ENCODE results near the gene ARSG.
"Not testable (repeated sequence)": the region's sequence is repeated elsewhere in the genome, so short reads cannot be mapped to it uniquely, and the experiment has no call there.

The ARSG gene

DNA sequence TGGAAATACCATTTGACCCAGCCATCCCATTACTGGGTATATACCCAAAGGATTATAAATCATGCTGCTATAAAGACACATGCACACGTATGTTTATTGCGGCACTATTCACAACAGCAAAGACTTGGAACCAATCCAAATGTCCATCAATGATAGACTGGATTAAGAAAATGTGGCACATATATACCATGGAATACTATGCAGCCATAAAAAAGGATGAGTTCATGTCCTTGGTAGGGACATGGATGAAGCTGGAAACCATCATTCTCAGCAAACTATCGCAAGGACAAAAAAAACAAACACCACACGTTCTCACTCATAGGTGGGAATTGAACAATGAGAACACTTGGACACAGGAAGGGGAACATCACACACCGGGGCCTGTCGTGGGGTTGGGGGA is 9.3 kb upstream of the ARSG start:
- H3K27ac ChIP-seq (ENCODE audit: low read depth, low read length); H3K4me1 ChIP-seq (ENCODE audit: control insufficient read depth, insufficient read depth, low read length); H3K27me3 ChIP-seq (ENCODE audit: control insufficient read depth, insufficient read depth, low read length); H3K9ac ChIP-seq (ENCODE audit: low read length); H3K36me3 ChIP-seq (ENCODE audit: control insufficient read depth, insufficient read depth, low read length); H3K4me3 ChIP-seq (ENCODE audit: low read depth, low read length): not testable (repeated sequence)
- H3K9me3 ChIP-seq (ENCODE audit: control insufficient read depth, insufficient read depth, low read depth, low read length): peaks cover 15% of the 10 kb centered on the region

- H3K4me3 ChIP-seq (ENCODE audit: low read depth, low read length): no peak overlapping the region
- peaks cover 44% of the 10 kb centered on the region for H3K27me3 ChIP-seq (ENCODE audit: control insufficient read depth, insufficient read depth, low read length)
- no peak overlapping the region for H3K9ac ChIP-seq (ENCODE audit: low read length)
- H3K36me3 ChIP-seq (ENCODE audit: control insufficient read depth, insufficient read depth, low read length): no peaks in the 10 kb centered on the region
- H3K4me1 ChIP-seq (ENCODE audit: control insufficient read depth, insufficient read depth, low read length): peaks cover 26% of the 10 kb centered on the region
- no peaks in the 10 kb centered on the region for H3K9me3 ChIP-seq (ENCODE audit: control insufficient read depth, insufficient read depth, low read depth, low read length)
- H3K27ac ChIP-seq (ENCODE audit: low read depth, low read length): no peak overlapping the region
Observed at GRCh38 chr17:68288375-68288774, 2.9 kb upstream of the ARSG start.

DNA sequence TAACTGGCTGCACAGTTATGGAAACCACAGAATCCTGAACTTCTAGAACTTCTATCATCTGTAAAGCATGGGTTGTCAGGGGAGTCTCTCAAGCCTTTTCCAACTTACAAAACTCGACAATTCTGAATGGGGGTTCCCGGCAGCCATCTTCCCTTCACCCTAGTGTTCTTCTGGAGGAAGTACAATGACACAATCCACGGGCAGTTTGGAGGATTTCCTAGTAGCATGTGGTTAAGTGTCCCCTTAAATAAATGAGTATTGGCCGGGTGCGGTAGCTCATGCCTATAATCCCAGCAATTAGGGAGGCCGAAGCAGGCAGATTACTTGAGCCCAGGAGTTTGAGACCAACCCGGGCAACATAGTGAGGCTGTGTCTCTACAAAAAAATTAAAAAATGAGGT is 2.5 kb upstream of the ARSG start:
- H3K9me3 ChIP-seq (ENCODE audit: control insufficient read depth, insufficient read depth, low read depth, low read length): no peaks in the 10 kb centered on the region
- H3K9ac ChIP-seq (ENCODE audit: low read length): no peak overlapping the region
- no peak overlapping the region for H3K4me3 ChIP-seq (ENCODE audit: low read depth, low read length)
- H3K36me3 ChIP-seq (ENCODE audit: control insufficient read depth, insufficient read depth, low read length): no peaks in the 10 kb centered on the region
- H3K27me3 ChIP-seq (ENCODE audit: control insufficient read depth, insufficient read depth, low read length): peaks cover 48% of the 10 kb centered on the region
- H3K27ac ChIP-seq (ENCODE audit: low read depth, low read length): no peak overlapping the region
- peaks cover 30% of the 10 kb centered on the region for H3K4me1 ChIP-seq (ENCODE audit: control insufficient read depth, insufficient read depth, low read length)

- H3K9ac ChIP-seq (ENCODE audit: low read length): no peak overlapping the region
Observed at GRCh38 chr17:68289473-68289872, 1.8 kb upstream of the ARSG start.

DNA sequence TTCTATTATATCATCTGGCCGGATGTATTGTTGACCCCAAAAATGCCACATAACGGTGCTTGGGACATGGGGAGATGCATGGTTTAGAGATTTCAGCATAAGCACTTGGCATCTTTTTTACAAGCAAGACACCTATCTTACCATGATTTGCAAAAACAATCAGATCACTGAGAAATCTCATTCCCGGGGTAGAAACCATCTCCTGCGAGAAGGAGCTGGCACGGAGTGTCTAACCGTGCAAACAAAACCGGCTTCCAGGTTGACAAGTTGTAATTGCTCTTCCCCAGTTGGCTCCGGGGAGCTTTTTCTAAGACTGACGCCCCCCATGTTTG is 1.4 kb upstream of the ARSG start:
- H3K36me3 ChIP-seq (ENCODE audit: control insufficient read depth, insufficient read depth, low read length): no peaks in the 10 kb centered on the region
- H3K9me3 ChIP-seq (ENCODE audit: control insufficient read depth, insufficient read depth, low read depth, low read length): no peaks in the 10 kb centered on the region
- no peak overlapping the region for H3K27ac ChIP-seq (ENCODE audit: low read depth, low read length)
- H3K27me3 ChIP-seq (ENCODE audit: control insufficient read depth, insufficient read depth, low read length): peaks cover 55% of the 10 kb centered on the region
- peak overlapping the region; percentile 70 for H3K4me3 ChIP-seq (ENCODE audit: low read depth, low read length)
- peaks cover 41% of the 10 kb centered on the region for H3K4me1 ChIP-seq (ENCODE audit: control insufficient read depth, insufficient read depth, low read length)
- no peak overlapping the region for H3K9ac ChIP-seq (ENCODE audit: low read length)

More at GRCh38 chr17:68289473-68289872, 1.8 kb upstream of the ARSG start:
- H3K9me3 ChIP-seq (ENCODE audit: control insufficient read depth, insufficient read depth, low read depth, low read length): no peaks in the 10 kb centered on the region
- H3K27me3 ChIP-seq (ENCODE audit: control insufficient read depth, insufficient read depth, low read length): peaks cover 52% of the 10 kb centered on the region
- H3K36me3 ChIP-seq (ENCODE audit: control insufficient read depth, insufficient read depth, low read length): no peaks in the 10 kb centered on the region
- no peak overlapping the region for H3K27ac ChIP-seq (ENCODE audit: low read depth, low read length)
- 0 out of 2 replicates have a peak overlapping the region, but pooled peaks have one; percentile 70 for H3K4me3 ChIP-seq (ENCODE audit: low read depth, low read length)
- peaks cover 37% of the 10 kb centered on the region for H3K4me1 ChIP-seq (ENCODE audit: control insufficient read depth, insufficient read depth, low read length)

GRCh38 chr17:68290268-68290954 is 884 bp upstream of the ARSG start:
- Histone ChIP-seq H3K9ac (ENCODE audit: low read length) (peak overlapping the region; percentile 40), H3K27me3 (ENCODE audit: control insufficient read depth, insufficient read depth, low read length) (peaks cover 57% of the 10 kb centered on the region), H3K27ac (ENCODE audit: low read depth, low read length) (no peak overlapping the region), H3K9me3 (ENCODE audit: control insufficient read depth, insufficient read depth, low read depth, low read length) (no peaks in the 10 kb centered on the region), H3K4me3 (ENCODE audit: low read depth, low read length) (peak overlapping the region; percentile 70), H3K4me1 (ENCODE audit: control insufficient read depth, insufficient read depth, low read length) (peaks cover 44% of the 10 kb centered on the region), H3K36me3 (ENCODE audit: control insufficient read depth, insufficient read depth, low read length) (no peaks in the 10 kb centered on the region)

GRCh38 chr17:68291836-68292688 is 767 bp downstream of the ARSG start:
- H3K4me1 ChIP-seq (ENCODE audit: control insufficient read depth, insufficient read depth, low read length): peaks cover 52% of the 10 kb centered on the region
- H3K27me3 ChIP-seq (ENCODE audit: control insufficient read depth, insufficient read depth, low read length): peaks cover 57% of the 10 kb centered on the region
- peak overlapping the region; percentile 70 for H3K4me3 ChIP-seq (ENCODE audit: low read depth, low read length)
- no peaks in the 10 kb centered on the region for H3K9me3 ChIP-seq (ENCODE audit: control insufficient read depth, insufficient read depth, low read depth, low read length)
- peak overlapping the region; percentile 42; the same call in 1 of the 2 replicates for H3K27ac ChIP-seq (ENCODE audit: low read depth, low read length)
- H3K9ac ChIP-seq (ENCODE audit: low read length): peak overlapping the region; percentile 77
- no peaks in the 10 kb centered on the region for H3K36me3 ChIP-seq (ENCODE audit: control insufficient read depth, insufficient read depth, low read length)

DNA sequence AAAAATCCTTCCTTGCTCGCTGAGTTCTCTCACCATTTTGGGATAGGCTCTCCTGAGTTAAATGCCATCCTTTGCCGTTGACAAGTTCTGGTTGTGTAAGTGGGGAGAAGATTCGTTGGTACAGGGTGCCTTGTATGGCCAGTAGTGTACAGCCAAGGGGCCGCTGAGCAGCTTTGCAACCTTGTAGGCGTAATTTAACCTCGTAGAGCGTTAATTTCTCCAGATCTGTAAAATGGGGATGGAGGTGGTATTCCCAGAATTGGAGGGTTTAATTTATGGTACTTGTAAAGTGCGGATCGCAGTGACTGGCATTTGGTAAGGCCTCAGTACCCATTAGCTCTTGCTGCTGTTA is 1.4 kb downstream of the ARSG start:
- H3K4me3 ChIP-seq (ENCODE audit: low read depth, low read length): peak overlapping the region; percentile 70
- no peak overlapping the region for H3K27ac ChIP-seq (ENCODE audit: low read depth, low read length)
- peaks cover 54% of the 10 kb centered on the region for H3K4me1 ChIP-seq (ENCODE audit: control insufficient read depth, insufficient read depth, low read length)
- peak overlapping the region; percentile 77 for H3K9ac ChIP-seq (ENCODE audit: low read length)
- H3K27me3 ChIP-seq (ENCODE audit: control insufficient read depth, insufficient read depth, low read length): peaks cover 57% of the 10 kb centered on the region
- no peaks in the 10 kb centered on the region for H3K9me3 ChIP-seq (ENCODE audit: control insufficient read depth, insufficient read depth, low read depth, low read length)
- H3K36me3 ChIP-seq (ENCODE audit: control insufficient read depth, insufficient read depth, low read length): no peaks in the 10 kb centered on the region

GRCh38 chr17:68293490-68294195 is 2.3 kb downstream of the ARSG start:
- H3K9me3 ChIP-seq (ENCODE audit: control insufficient read depth, insufficient read depth, low read depth, low read length): no peaks in the 10 kb centered on the region
- peaks cover 52% of the 10 kb centered on the region for H3K27me3 ChIP-seq (ENCODE audit: control insufficient read depth, insufficient read depth, low read length)
- no peak overlapping the region for H3K4me3 ChIP-seq (ENCODE audit: low read depth, low read length)
- H3K4me1 ChIP-seq (ENCODE audit: control insufficient read depth, insufficient read depth, low read length): peaks cover 49% of the 10 kb centered on the region
- H3K36me3 ChIP-seq (ENCODE audit: control insufficient read depth, insufficient read depth, low read length): no peaks in the 10 kb centered on the region
- no peak overlapping the region for H3K9ac ChIP-seq (ENCODE audit: low read length)
- H3K27ac ChIP-seq (ENCODE audit: low read depth, low read length): no peak overlapping the region

DNA sequence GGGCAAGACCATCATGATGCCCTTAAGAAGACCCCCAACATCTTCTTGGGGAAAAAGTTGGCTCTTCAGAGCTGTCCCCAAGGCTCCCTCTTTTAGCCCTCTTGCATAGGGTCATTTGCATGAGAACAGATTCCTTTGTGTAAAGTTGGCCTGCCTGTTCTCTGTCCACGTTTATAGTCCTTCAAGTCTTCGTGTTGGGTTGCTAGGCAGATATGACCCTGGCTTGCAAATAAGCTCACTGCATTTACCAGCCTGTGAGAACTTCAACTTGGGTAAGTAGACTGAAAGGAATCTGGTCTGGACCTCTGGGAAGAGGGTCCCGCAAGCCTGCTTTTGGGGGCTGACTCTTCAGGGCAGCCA is 2.9 kb downstream of the ARSG start:
- no peak overlapping the region for H3K27ac ChIP-seq (ENCODE audit: low read depth, low read length)
- no peak overlapping the region for H3K4me3 ChIP-seq (ENCODE audit: low read depth, low read length)
- H3K9me3 ChIP-seq (ENCODE audit: control insufficient read depth, insufficient read depth, low read depth, low read length): no peaks in the 10 kb centered on the region
- peaks cover 47% of the 10 kb centered on the region for H3K27me3 ChIP-seq (ENCODE audit: control insufficient read depth, insufficient read depth, low read length)
- no peaks in the 10 kb centered on the region for H3K36me3 ChIP-seq (ENCODE audit: control insufficient read depth, insufficient read depth, low read length)
- H3K9ac ChIP-seq (ENCODE audit: low read length): no peak overlapping the region
- peaks cover 45% of the 10 kb centered on the region for H3K4me1 ChIP-seq (ENCODE audit: control insufficient read depth, insufficient read depth, low read length)

GRCh38 chr17:68294617-68295016 is 3.3 kb downstream of the ARSG start:
- Histone ChIP-seq H3K9me3 (ENCODE audit: control insufficient read depth, insufficient read depth, low read depth, low read length) (no peaks in the 10 kb centered on the region), H3K4me1 (ENCODE audit: control insufficient read depth, insufficient read depth, low read length) (peaks cover 41% of the 10 kb centered on the region), H3K27ac (ENCODE audit: low read depth, low read length) (no peak overlapping the region), H3K4me3 (ENCODE audit: low read depth, low read length) (no peak overlapping the region), H3K27me3 (ENCODE audit: control insufficient read depth, insufficient read depth, low read length) (peaks cover 43% of the 10 kb centered on the region), H3K9ac (ENCODE audit: low read length) (no peak overlapping the region), H3K36me3 (ENCODE audit: control insufficient read depth, insufficient read depth, low read length) (no peaks in the 10 kb centered on the region)

Measured in HUES6 (cell line).